CD8-positive, alpha-beta memory T cell (primary cell): Measurements from ENCODE around the gene OSBPL10. TPM values are rescaled to one million over a fixed set of nuclear protein-coding genes. Genes with fewer than 3 reads are reported as not detected.
"Not testable (repeated sequence)": the region's sequence is repeated elsewhere in the genome, so short reads cannot be mapped to it uniquely, and the experiment has no call there.

Source experiments
- CTCF ChIA-PET: fragments of 350-600 bp; sonication (Branson Sonifier 250); formaldehyde crosslinking; loops from one replicate; lab custom pipeline; 2021; ENCODE audit warnings: antibody characterized with exemption; lab: Charles Lee
- POLR2A ChIA-PET: fragments of 350-600 bp; sonication (Branson Sonifier 250); formaldehyde crosslinking; loops from one replicate; lab custom pipeline; 2021; ENCODE audit warnings: antibody characterized with exemption; lab: Charles Lee
- DNase-seq, 5 donors: peaks; one replicate each; pipeline versions ENCODE4 v3.0.0 to v3.0.0-alpha.2; 2020 to 2022; ENCODE audit warnings: mixed read lengths in 1 of 5
- H3K27ac ChIP-seq: one replicate; pipeline ENCODE4 v1.7.0; 2013; ENCODE audit warnings: low read depth, mild to moderate bottlenecking, low read length, moderate library complexity
- H3K27me3 ChIP-seq: 2 replicates; pipeline ENCODE4 v1.7.0; 2013; ENCODE audit warnings: low read length, mild to moderate bottlenecking; ENCODE audit not compliant: insufficient read depth, poor library complexity, severe bottlenecking
- H3K36me3 ChIP-seq: 2 replicates; pipeline ENCODE4 v1.7.0; 2013; ENCODE audit warnings: mild to moderate bottlenecking, low read length, moderate library complexity; ENCODE audit not compliant: insufficient read depth
- H3K4me1 ChIP-seq: 2 replicates; pipeline ENCODE4 v1.7.0; 2013; ENCODE audit warnings: mild to moderate bottlenecking, low read length, moderate library complexity; ENCODE audit not compliant: insufficient read depth
- H3K4me3 ChIP-seq: 2 replicates; pipeline ENCODE4 v1.7.0; 2013; ENCODE audit warnings: mild to moderate bottlenecking, low read length
- H3K9me3 ChIP-seq: 2 replicates; pipeline ENCODE4 v1.7.0; 2013; ENCODE audit warnings: mild to moderate bottlenecking, low read length
- H3K27ac Mint-ChIP-seq, 8 donors: one replicate each; pipeline ENCODE4 v1.8.0; 2020 to 2021; ENCODE audit warnings: mixed read lengths in 8 of 8, mild to moderate bottlenecking in 6 of 8, inconsistent platforms in 3 of 8, moderate library complexity in 3 of 8
- H3K27me3 Mint-ChIP-seq, 2 donors: one replicate each; pipeline ENCODE4 v1.8.0; 2020 to 2021; ENCODE audit warnings: mixed read lengths in 2 of 2, mild to moderate bottlenecking in 1 of 2, moderate library complexity in 1 of 2
- H3K36me3 Mint-ChIP-seq, 3 donors: one replicate each; pipeline ENCODE4 v1.8.0; 2020 to 2021; ENCODE audit warnings: mixed read lengths in 3 of 3, inconsistent platforms in 1 of 3, mild to moderate bottlenecking in 1 of 3
- H3K4me1 Mint-ChIP-seq, 3 donors: one replicate each; pipeline ENCODE4 v1.8.0; 2020 to 2021; ENCODE audit warnings: mixed read lengths in 3 of 3, inconsistent platforms in 1 of 3, mild to moderate bottlenecking in 1 of 3
- H3K4me3 Mint-ChIP-seq, 7 donors: one replicate each; pipeline ENCODE4 v1.8.0; 2020 to 2021; ENCODE audit warnings: mixed read lengths in 7 of 7, mild to moderate bottlenecking in 6 of 7, moderate library complexity in 4 of 7, inconsistent platforms in 2 of 7
- H3K9me3 Mint-ChIP-seq, 5 donors: one replicate each; pipeline ENCODE4 v1.8.0; 2020 to 2022; ENCODE audit warnings: mixed read lengths in 5 of 5, mild to moderate bottlenecking in 3 of 5, moderate library complexity in 2 of 5, inconsistent platforms in 1 of 5
- polyA plus RNA-seq: library from polyadenylated mRNA; unstranded; fragments of 300-500 nt; fragmentation: Illumina TruSeq; gene quantifications from one replicate; pipeline ENCODE4 v1.2.3, GENCODE V29; 2021
- total RNA-seq, 2 experiments: library from RNA; stranded (reverse); gene quantifications; one replicate each; pipeline ENCODE4 v1.2.3, GENCODE V29; 2021

OSBPL10 gene
- total and polyA plus RNA-seq, 3 experiments from 2014 or later: 0.12 to 3.0 (median 2.6) TPM

DNA sequence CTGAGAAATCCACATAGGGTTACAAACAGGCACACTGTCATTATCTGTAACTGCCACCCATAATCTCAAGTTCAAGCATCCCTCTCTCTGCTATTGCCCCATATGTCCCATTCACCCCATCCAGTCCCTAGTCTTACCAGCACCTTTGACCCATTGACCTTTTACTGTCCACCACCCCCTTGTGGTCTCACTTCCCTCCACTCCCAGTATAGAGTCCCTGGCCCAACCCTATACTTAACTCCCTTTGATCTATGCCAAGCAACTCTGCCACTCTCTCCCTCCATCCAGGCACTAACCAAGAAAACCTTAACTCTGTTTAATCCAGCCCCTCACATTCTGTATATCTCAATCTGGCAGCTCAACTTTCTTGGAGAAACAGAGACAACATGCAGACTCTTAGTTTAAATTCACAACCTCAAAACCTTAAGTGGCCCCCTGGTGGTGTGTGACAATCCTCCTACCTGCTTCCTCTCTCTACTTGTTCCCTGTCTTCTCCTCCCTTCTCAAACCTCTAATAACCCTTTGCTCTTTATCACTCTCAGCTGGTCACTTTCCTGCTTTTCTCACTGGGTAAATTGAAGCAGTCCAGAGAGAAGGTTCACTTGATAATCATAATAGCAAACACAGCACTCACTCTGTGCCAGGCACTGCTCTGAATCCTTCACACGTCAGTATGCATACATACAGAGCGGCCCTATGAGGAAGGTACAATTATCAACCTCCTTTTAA is 285.6 kb downstream of the OSBPL10 start:
- Mint-ChIP-seq H3K27me3 (peaks cover 0 to 2% of the 10 kb centered on the region in 2 donors), H3K4me3 (no peak overlapping the region), H3K4me1 (no peaks in the 10 kb centered on the region), H3K27ac (no peak overlapping the region), H3K9me3 (no peaks in the 10 kb centered on the region), H3K36me3 (peaks cover 0 to 4% (median 2%) of the 10 kb centered on the region in 3 donors)
- Histone ChIP-seq H3K4me1 (no peaks in the 10 kb centered on the region), H3K27ac (no peak overlapping the region), H3K27me3 (no peaks in the 10 kb centered on the region), H3K9me3 (no peaks in the 10 kb centered on the region), H3K4me3 (no peak overlapping the region), H3K36me3 (no peaks in the 10 kb centered on the region)
- CTCF ChIA-PET: interaction anchor here (1.3 to 1.7 kb wide), 2 partner anchors 9 to 10 kb away, joined by 4 read pairs; no protein-coding TSS in a partner anchor
- DNase-seq: peak in 1 of 5 donors; percentile 12
- POLR2A ChIA-PET: no interaction called here

- Histone ChIP-seq H3K27me3 (no peaks in the 10 kb centered on the region), H3K9me3 (no peaks in the 10 kb centered on the region), H3K4me1 (no peaks in the 10 kb centered on the region), H3K27ac (no peak overlapping the region), H3K36me3 (no peaks in the 10 kb centered on the region), H3K4me3 (no peak overlapping the region)
- ChIA-PET CTCF (no interaction called here), POLR2A (no interaction called here)
- peaks cover 0 to 2% (median 0%) of the 10 kb centered on the region in 5 donors for H3K9me3 Mint-ChIP-seq
- no peaks in the 10 kb centered on the region for H3K27me3 Mint-ChIP-seq
- no peak overlapping the region for H3K4me3 Mint-ChIP-seq
- DNase-seq: no peak
- no peaks in the 10 kb centered on the region for H3K4me1 Mint-ChIP-seq
- peaks cover 0 to 13% (median 0%) of the 10 kb centered on the region in 3 donors for H3K36me3 Mint-ChIP-seq
- H3K27ac Mint-ChIP-seq: no peak overlapping the region
These were observed 287.7 kb downstream of the OSBPL10 start for GRCh38 chr3:31693346-31693745.

DNA sequence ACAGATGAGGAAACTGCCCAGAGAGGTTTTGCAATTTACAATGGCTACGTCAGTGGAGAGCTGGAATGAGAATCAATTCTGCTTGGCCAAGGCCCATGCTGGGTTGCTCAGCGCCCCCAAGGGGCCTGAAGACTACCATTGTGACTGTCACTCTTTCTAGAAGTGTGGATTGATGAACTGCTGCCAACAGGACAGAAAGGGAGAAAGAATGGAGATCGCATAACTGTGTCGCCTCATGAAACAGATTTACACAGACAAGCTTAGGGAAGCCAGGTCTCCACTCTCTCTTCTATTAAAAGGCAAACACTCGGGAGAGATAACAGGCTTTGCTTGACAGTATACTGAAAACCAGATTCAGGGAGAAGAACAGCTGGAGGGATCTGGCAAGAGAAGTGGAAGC is 288.3 kb downstream of the OSBPL10 start:
- no peaks in the 10 kb centered on the region for H3K27me3 ChIP-seq
- Mint-ChIP-seq H3K36me3 (peaks cover 0 to 13% (median 0%) of the 10 kb centered on the region in 3 donors), H3K4me1 (no peaks in the 10 kb centered on the region), H3K4me3 (no peak overlapping the region), H3K9me3 (peaks cover 0 to 2% (median 0%) of the 10 kb centered on the region in 5 donors), H3K27ac (no peak overlapping the region), H3K27me3 (no peaks in the 10 kb centered on the region)
- H3K27ac ChIP-seq: no peak overlapping the region
- no peaks in the 10 kb centered on the region for H3K9me3 ChIP-seq
- no peak for DNase-seq
- no peak overlapping the region for H3K4me3 ChIP-seq
- ChIA-PET CTCF (no interaction called here), POLR2A (no interaction called here)
- no peaks in the 10 kb centered on the region for H3K36me3 ChIP-seq
- no peaks in the 10 kb centered on the region for H3K4me1 ChIP-seq

DNA sequence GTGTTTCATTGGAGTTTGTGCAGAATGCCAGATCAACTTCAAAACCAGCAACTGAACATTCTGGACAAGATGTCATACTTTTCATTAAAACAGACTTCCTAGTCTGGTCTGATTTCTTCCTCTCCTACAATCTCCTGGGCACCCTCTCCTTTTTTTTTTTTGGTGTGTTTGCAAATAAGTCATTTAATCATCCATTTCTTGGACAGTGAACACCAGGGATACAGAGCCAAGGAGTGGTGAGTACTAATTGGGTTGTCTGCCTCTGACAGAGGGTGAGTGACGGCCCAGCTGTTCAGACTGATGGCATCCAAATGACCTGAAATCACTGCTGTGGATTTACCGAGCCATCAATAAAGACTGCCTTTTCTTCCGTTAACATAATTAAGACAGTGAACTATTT is 290.3 kb downstream of the OSBPL10 start:
- ChIA-PET POLR2A (no interaction called here), CTCF (no interaction called here)
- H3K4me1 ChIP-seq: no peaks in the 10 kb centered on the region
- no peak overlapping the region for H3K27ac ChIP-seq
- H3K4me3 ChIP-seq: no peak overlapping the region
- no peak for DNase-seq
- H3K27me3 ChIP-seq: no peaks in the 10 kb centered on the region
- H3K9me3 Mint-ChIP-seq: peaks cover 0 to 2% (median 0%) of the 10 kb centered on the region in 5 donors
- no peaks in the 10 kb centered on the region for H3K9me3 ChIP-seq
- no peaks in the 10 kb centered on the region for H3K4me1 Mint-ChIP-seq
- no peaks in the 10 kb centered on the region for H3K36me3 ChIP-seq
- peaks cover 4% of the 10 kb centered on the region in 2 donors for H3K27me3 Mint-ChIP-seq
- H3K4me3 Mint-ChIP-seq: no peak overlapping the region
- no peak overlapping the region for H3K27ac Mint-ChIP-seq
- peaks cover 0 to 13% (median 0%) of the 10 kb centered on the region in 3 donors for H3K36me3 Mint-ChIP-seq

- H3K9me3 ChIP-seq, H3K4me3 ChIP-seq, H3K36me3 ChIP-seq, DNase-seq, H3K4me3 Mint-ChIP-seq, H3K27me3 ChIP-seq, H3K27ac Mint-ChIP-seq, H3K4me1 Mint-ChIP-seq, H3K9me3 Mint-ChIP-seq, H3K27me3 Mint-ChIP-seq, POLR2A ChIA-PET, H3K27ac ChIP-seq, H3K4me1 ChIP-seq, CTCF ChIA-PET: not testable (repeated sequence)
- H3K36me3 Mint-ChIP-seq: peaks cover 0 to 13% (median 0%) of the 10 kb centered on the region in 3 donors
These were observed 291.5 kb downstream of the OSBPL10 start for GRCh38 chr3:31689523-31689922.

- Histone ChIP-seq H3K36me3 (no peaks in the 10 kb centered on the region), H3K9me3 (no peaks in the 10 kb centered on the region), H3K4me3 (no peak overlapping the region), H3K27ac (no peak overlapping the region), H3K4me1 (no peaks in the 10 kb centered on the region), H3K27me3 (no peaks in the 10 kb centered on the region)
- H3K36me3 Mint-ChIP-seq: peaks cover 0 to 13% (median 0%) of the 10 kb centered on the region in 3 donors
- ChIA-PET POLR2A (no interaction called here), CTCF (no interaction called here)
- H3K9me3 Mint-ChIP-seq: peaks cover 0 to 2% (median 0%) of the 10 kb centered on the region in 5 donors
- peaks cover 7 to 11% of the 10 kb centered on the region in 2 donors for H3K27me3 Mint-ChIP-seq
- H3K4me3 Mint-ChIP-seq: no peak overlapping the region
- DNase-seq: no peak
- no peaks in the 10 kb centered on the region for H3K4me1 Mint-ChIP-seq
- no peak overlapping the region for H3K27ac Mint-ChIP-seq
These were observed 292.1 kb downstream of the OSBPL10 start for GRCh38 chr3:31688984-31689383.

GRCh38 chr3:31687020-31687802 is 293.9 kb downstream of the OSBPL10 start:
- ChIA-PET POLR2A (no interaction called here), CTCF (no interaction called here)
- H3K4me1 Mint-ChIP-seq: no peaks in the 10 kb centered on the region
- H3K36me3 Mint-ChIP-seq: peaks cover 0 to 13% (median 0%) of the 10 kb centered on the region in 3 donors
- H3K27ac Mint-ChIP-seq: no peak overlapping the region
- H3K27ac ChIP-seq: no peak overlapping the region
- no peaks in the 10 kb centered on the region for H3K27me3 ChIP-seq
- no peak for DNase-seq
- no peaks in the 10 kb centered on the region for H3K36me3 ChIP-seq
- peaks cover 0 to 2% (median 0%) of the 10 kb centered on the region in 5 donors for H3K9me3 Mint-ChIP-seq
- no peak overlapping the region for H3K4me3 ChIP-seq
- no peaks in the 10 kb centered on the region for H3K4me1 ChIP-seq
- peaks cover 14 to 17% of the 10 kb centered on the region in 2 donors for H3K27me3 Mint-ChIP-seq
- no peaks in the 10 kb centered on the region for H3K9me3 ChIP-seq
- H3K4me3 Mint-ChIP-seq: no peak overlapping the region
